HG03432 (cell line): Measurements from ENCODE around the gene POLDIP2.
A peak's percentile ranks its signal among the peaks of the same experiment; 100 is the strongest.
"Not testable (repeated sequence)": the region's sequence is repeated elsewhere in the genome, so short reads cannot be mapped to it uniquely, and the experiment has no call there.

Experiments used
- ATAC-seq: cut with Tn5 transposase; IDR thresholded peaks from one replicate; pipeline ENCODE4 v1.9.1; 2021; ENCODE audit warnings: mild to moderate bottlenecking, moderate library complexity; ENCODE audit not compliant: unreplicated experiment

The POLDIP2 gene

GRCh38 chr17:28338769-28339212 is 18.5 kb downstream of the POLDIP2 start:
- ATAC-seq: not testable (repeated sequence)

- no peak for ATAC-seq
Observed at GRCh38 chr17:28338056-28338768, 19.1 kb downstream of the POLDIP2 start.

GRCh38 chr17:28335959-28336871 is 21.1 kb downstream of the POLDIP2 start:
- no peak for ATAC-seq

GRCh38 chr17:28335201-28335958 is 21.9 kb downstream of the POLDIP2 start, which contains the start of the genes IFT20 and TNFAIP1:
Gene IFT20, minus strand, starts transcription at chr17:28335472. Its CDS starts 3,487 bp downstream, at chr17:28331985.
Gene TNFAIP1, plus strand, starts transcription at chr17:28335761. Its CDS starts 3,761 bp downstream, at chr17:28339522.
- peak; percentile 94 for ATAC-seq

- ATAC-seq: no peak
Observed at GRCh38 chr17:28334666-28335200, 22.6 kb downstream of the POLDIP2 start.

- ATAC-seq: no peak
Observed at GRCh38 chr17:28334171-28334570, 23.2 kb downstream of the POLDIP2 start.

- no peak for ATAC-seq
Observed at GRCh38 chr17:28333083-28333746, 24.1 kb downstream of the POLDIP2 start.

- ATAC-seq: no peak
Observed at GRCh38 chr17:28331891-28332420, 25.4 kb downstream of the POLDIP2 start.

- ATAC-seq: no peak
Observed at GRCh38 chr17:28330671-28331070, 26.7 kb downstream of the POLDIP2 start.

GRCh38 chr17:28328325-28328724 is 29.0 kb downstream of the POLDIP2 start:
- ATAC-seq: no peak

GRCh38 chr17:28327709-28328108 is 29.6 kb downstream of the POLDIP2 start:
- no peak for ATAC-seq

GRCh38 chr17:28327031-28327607 is 30.2 kb downstream of the POLDIP2 start:
- no peak for ATAC-seq

GRCh38 chr17:28326114-28326513 is 31.2 kb downstream of the POLDIP2 start:
- no peak for ATAC-seq

- ATAC-seq: no peak
Observed at GRCh38 chr17:28325211-28325610, 32.1 kb downstream of the POLDIP2 start.

- no peak for ATAC-seq
Observed at GRCh38 chr17:28324781-28325180, 32.5 kb downstream of the POLDIP2 start.

- ATAC-seq: no peak
Observed at GRCh38 chr17:28324267-28324745, 33.0 kb downstream of the POLDIP2 start.

- no peak for ATAC-seq
Observed at GRCh38 chr17:28320215-28321061, 36.9 kb downstream of the POLDIP2 start.

GRCh38 chr17:28319598-28319935 is 37.8 kb downstream of the POLDIP2 start:
- ATAC-seq: no peak
